ENCODE results near the gene ISM1.

DNA sequence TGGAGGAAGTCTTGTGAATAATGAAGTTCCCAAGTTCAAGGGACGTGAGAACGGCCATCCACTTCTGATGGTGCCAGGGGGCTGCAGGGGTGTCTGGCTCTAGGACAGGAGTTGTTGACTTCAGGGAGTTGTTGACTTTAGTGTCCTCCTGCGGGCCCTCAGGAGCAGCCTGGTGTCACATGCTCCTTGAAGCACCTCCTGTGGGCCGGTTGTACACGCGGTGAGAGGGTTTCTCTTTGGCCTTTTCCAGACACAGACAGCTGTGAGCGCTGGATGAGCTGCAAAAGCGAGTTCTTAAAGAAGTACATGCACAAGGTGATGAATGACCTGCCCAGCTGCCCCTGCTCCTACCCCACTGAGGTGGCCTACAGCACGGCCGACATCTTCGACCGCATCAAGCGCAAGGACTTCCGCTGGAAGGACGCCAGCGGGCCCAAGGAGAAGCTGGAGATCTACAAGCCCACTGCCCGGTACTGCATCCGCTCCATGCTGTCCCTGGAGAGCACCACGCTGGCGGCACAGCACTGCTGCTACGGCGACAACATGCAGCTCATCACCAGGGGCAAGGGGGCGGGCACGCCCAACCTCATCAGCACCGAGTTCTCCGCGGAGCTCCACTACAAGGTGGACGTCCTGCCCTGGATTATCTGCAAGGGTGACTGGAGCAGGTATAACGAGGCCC is 77.8 kb downstream of the ISM1 start:
- TF ChIP-seq, protein P1, sequence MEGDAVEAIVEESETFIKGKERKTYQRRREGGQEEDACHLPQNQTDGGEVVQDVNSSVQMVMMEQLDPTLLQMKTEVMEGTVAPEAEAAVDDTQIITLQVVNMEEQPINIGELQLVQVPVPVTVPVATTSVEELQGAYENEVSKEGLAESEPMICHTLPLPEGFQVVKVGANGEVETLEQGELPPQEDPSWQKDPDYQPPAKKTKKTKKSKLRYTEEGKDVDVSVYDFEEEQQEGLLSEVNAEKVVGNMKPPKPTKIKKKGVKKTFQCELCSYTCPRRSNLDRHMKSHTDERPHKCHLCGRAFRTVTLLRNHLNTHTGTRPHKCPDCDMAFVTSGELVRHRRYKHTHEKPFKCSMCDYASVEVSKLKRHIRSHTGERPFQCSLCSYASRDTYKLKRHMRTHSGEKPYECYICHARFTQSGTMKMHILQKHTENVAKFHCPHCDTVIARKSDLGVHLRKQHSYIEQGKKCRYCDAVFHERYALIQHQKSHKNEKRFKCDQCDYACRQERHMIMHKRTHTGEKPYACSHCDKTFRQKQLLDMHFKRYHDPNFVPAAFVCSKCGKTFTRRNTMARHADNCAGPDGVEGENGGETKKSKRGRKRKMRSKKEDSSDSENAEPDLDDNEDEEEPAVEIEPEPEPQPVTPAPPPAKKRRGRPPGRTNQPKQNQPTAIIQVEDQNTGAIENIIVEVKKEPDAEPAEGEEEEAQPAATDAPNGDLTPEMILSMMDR (IDR thresholded peaks at IDR 0.05; ENCODE audit: low read depth, low read length): no peak
- TF ChIP-seq EZH2phosphoT487 (IDR thresholded peaks at IDR 0.05; ENCODE audit: low read depth): no peak

Data from OCI-LY3 (cell line).